GM21825 (cell line): ENCODE measurements around the gene NNMT.

Experiments used
- ATAC-seq: cut with Tn5 transposase; IDR thresholded peaks from one replicate; pipeline ENCODE4 v1.9.1; 2021; ENCODE audit warnings: mild to moderate bottlenecking, moderate library complexity; ENCODE audit not compliant: unreplicated experiment

Gene NNMT

DNA sequence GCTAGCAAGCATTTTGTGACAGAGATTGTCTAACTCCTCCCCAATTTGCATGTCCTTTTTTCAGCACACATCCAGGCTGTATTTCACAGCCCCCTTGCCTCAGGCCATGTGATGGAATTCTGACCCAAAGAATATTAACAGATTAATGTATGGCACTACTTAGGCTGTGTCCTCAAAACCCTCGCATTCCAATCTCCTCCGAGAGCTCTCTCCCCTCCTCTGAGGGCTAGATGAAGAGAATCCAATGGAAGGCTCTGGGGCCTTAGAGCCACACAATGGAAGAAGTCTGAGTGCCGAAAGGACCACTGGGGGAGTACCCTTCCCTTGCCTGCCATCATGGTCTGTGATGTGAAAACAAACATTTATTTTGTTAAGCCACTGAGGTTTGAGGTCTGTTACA is 13.7 kb upstream of the NNMT start:
- no peak for ATAC-seq

DNA sequence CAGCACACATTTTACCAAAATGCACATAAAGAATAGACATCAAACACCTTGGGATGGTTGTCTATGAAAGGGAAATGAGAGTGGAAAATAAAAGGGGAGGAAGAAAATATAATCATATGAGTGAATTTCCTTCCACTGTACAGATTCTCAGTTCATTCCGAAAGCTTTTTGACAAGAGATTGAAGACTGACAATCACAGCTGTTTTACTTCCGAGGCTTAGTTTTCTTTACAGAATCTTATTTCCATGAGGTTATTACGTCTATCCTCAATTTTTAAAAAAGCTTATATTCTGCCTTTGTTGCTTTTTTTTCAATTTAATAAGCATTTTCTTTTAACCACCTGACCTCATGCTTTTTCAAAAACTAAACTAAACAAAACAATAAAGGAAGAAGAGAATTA is 12.8 kb upstream of the NNMT start:
- ATAC-seq, result no peak

DNA sequence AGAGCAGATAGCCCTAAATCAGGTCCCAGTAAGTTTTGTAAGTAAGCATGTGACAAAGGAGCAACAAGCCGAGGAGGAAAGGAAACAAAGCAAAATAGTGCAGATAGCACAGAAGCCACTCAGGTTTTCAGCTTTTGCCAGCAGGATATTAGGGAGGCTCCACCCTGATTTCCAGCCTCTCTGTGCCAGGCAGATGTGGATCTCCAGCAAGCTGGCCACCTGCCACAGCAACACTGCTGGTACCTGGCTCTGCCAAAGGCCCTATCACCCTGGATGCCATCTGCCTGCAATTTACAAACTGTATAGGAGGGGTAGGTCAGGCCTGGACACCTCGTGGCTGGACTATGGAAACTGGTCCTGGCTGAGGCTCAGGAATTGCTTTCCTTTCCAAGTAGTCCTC is 12.2 kb upstream of the NNMT start:
- no peak for ATAC-seq

- ATAC-seq, result no peak
Measured at GRCh38 chr11:114284914-114285313, 11.3 kb upstream of the NNMT start.

DNA sequence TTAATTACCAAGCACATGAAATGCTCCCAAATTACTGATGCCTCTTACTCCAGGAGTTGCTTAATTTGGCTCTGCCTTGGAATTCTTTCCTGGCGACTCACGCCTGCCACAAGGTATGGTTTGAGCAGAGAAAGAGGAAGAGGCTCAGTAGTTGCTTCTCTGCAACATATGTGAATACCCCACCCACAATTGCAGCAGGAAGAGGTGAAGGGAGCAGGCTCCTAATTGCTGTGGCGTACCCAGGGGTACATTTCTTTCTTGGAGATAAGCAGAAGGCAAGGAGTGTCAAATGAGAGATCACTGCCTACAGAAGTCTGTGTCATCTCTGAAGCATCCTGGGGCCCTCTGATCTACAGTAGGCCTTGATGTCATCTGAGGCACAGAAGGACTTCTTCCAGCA is 10.6 kb upstream of the NNMT start:
- no peak for ATAC-seq

GRCh38 chr11:114286229-114286628 is 10.0 kb upstream of the NNMT start:
- ATAC-seq, result no peak

DNA sequence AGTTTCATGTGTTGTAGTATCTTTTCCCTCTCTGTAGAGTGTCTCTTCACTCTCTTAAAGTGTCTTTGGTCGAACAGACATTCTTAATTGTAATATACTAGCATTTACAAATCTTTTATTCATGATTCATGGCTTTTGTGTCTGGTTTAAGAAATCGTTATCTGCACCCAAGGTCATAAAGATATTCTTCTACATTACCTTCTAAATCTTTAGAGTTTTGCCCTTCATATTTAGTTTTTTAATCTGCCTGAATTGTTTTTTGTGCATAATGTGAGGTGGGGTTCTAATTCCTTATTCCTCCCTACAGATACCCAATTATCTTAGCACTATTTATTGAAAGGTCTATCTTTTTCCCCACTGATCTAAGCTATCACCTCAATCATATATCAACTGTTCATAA is 9.0 kb upstream of the NNMT start:
- ATAC-seq, result no peak

- no peak for ATAC-seq
Measured at GRCh38 chr11:114288136-114288535, 8.1 kb upstream of the NNMT start.

DNA sequence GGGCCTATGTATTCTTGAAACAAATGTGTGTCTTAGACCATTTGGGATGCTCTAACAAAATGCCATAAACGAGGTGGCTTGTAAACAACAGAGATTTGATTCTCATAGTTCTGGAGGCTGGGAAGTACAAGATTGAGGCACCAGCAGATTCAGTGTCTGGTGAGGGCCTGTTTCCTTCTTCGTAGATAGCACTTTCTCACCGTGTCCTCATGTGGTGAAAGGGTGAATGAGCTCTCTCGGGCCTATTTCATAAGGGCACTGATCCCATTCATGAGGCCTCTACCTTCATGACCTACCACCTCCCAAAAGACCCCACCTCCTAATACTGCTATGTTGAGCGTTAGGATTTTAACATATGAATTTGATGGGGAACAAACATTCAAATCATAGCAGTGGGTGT is 6.4 kb upstream of the NNMT start:
- ATAC-seq, result no peak

DNA sequence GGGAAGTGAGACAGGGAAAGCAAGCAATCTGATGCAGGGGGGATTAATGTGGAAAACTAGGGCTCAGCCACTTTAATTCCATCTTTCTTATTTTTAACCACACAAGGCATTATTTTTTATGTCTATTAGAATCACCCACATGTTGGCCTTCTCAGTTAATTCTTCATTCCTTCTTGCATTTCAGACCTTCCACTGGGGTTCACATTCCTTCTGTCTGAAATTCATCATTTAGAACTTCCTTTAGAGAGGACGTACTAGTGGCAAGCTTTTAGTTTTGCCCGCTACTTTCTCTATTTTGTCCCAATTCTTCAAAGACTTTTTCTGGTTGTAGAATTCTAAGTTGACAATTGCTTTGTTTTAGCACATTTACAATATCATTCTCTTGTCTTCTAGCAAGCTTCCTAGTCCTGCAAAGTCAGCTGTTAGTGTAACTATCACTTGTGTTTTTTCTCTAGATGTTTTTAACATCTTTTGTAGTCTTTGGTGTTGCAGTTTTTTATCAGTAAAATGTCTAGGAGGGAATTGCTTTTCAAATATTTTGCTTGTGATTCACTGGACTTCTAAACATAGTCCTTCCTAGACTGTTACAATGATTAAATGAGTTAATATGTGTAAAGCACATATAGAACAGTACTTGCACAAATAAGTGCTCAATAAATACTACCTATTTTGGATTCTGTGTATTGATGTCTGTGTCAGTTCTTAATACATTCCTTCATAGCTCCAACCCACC is 5.5 kb upstream of the NNMT start:
- ATAC-seq, result no peak

DNA sequence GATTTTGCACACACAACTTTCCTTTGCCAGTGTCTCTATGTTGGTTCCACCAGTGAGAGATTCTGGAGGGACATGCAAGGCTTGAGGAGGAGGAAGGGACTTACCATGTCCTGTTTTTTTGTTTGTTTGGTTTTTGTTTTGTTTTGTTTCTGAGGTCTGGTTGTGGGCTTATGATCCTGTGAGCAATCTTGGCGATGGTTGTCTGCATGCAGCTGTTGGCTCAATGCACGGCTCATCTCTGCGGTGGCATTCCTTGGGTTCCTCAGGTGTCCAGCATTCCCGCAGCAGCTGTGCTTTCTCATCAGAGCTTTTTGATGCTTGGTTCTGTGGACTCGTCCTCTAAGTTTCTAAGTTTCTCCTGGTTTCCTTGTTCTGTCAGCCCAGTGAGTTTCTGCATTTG is 4.8 kb upstream of the NNMT start:
- no peak for ATAC-seq

DNA sequence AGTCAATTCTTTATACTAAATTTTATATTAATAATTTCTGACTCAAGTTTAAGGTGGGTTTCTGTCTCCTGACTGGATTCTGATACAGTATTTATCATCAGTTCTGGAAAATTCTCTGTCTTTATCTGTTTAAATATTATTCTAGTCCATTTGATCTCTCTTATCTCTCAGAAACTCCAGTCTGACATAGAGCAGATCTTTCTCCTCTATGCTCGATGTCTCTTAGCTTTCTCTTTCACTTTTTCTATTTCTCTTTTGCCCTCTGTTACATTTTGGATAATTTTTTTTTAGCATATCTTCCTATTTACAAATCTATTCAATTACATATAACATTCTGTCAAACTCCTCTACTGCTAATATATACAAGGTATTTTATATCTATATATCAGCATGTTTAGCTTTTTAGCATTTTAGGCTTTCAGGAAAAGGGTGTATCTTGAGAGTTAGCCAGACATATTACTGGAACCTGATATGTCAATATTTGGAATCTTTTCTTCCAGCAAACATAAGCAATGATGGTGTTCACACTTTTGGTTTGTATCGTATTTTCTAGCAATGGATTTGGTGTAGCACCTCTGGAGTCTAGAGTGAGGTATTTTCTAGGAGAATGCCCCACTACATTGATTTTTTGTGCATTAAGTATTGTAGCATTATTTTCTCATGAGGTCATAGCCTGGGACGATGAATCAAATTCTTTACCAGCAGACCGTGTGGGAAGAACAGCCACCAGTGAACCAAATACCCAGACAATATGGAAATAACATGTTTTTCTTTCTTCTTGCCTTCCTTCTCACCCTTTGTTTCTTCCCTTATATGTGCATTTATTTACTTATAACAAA is 4.1 kb upstream of the NNMT start:
- no peak for ATAC-seq

GRCh38 chr11:114293201-114293711 is 2.9 kb upstream of the NNMT start:
- no peak for ATAC-seq

DNA sequence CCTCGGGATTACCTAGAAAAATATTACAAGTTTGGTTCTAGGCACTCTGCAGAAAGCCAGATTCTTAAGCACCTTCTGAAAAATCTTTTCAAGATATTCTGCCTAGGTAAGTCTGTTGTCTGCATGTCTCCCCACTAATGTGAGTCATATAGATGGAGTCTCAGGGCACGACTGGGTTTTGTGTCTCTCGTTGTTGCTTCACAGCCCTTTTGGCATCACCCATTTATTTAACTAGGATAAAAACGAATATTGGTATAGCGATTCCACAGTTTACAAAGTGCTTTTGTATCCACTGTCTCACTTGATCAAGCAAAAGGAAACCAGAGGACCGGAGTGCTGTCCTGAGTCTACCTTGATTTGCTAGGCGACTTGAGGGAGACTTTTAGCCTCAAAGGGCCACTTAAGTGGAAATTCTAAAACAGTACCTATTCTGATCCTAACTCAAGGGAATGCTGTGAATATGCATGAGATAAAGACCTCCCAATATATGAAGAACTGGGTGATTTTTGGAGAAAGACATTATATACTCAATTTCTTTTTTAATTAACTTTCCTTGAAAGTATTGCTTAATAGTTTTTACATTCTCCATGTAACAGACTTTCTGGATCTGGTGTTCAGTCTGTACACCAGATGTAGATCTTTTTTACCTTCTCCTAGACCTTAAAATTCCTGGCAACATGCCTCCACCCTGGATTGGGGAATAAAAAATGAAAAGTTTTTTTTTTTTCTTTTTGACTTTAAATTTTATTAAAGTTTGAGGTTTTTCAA is 590 bp downstream of the NNMT start:
- no peak for ATAC-seq

- ATAC-seq, result no peak
Measured at GRCh38 chr11:114297806-114298709, 1.9 kb downstream of the NNMT start.

DNA sequence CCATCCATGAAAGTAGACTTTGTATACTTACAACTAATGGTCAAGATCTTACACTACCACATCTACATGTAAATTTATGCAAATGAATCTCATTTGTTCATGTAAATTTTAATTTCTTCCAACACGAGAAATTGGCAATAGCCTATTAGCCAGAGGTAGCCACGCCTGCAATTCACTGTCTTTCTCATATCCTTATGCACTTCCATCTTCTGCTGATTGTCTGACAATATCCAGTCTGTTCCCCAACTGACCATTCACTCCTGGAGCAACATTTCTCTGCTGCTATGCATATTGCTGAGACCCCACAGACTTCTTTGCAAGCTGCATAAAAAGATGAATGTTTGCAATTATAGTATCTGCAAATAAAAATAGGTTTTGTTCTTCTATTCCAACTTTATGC is 2.5 kb downstream of the NNMT start:
- ATAC-seq, result no peak

- no peak for ATAC-seq
Measured at GRCh38 chr11:114301088-114301487, 4.9 kb downstream of the NNMT start.

DNA sequence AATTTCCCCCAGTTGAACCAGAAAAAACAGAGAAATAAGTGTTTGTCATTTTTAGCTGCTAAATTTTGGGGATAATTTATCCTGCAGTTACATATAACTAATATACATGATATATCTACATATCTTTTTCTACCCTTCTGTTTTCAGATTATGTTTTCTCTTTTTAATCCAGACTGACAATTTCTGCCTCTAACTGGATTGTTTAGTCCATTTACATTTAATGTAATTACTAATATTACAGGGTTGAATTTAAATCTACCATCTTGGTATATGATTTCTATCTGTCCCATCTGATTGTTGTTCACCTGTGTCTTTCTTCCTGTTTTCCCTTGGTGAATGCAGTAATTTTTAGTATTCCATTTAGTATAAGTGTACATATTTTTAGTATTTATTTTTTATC is 5.7 kb downstream of the NNMT start:
- ATAC-seq, result no peak

- ATAC-seq, result no peak
Measured at GRCh38 chr11:114302663-114303062, 6.5 kb downstream of the NNMT start.

- ATAC-seq, result no peak
Measured at GRCh38 chr11:114304065-114304464, 7.9 kb downstream of the NNMT start.
